ENCODE results near the gene ACOD1. TPM values are rescaled to one million over a fixed set of nuclear protein-coding genes. Genes with fewer than 3 reads are reported as not detected.
A peak's percentile ranks its signal among the peaks of the same experiment; 100 is the strongest.

ACOD1 gene
- polyA plus RNA-seq, 1 donor (not counting 4 experiments of a cell fraction or from before 2014, with no cell fraction given), result not detected

- Histone ChIP-seq H3K9me1 (ENCODE audit: control insufficient read depth, extremely low read depth, insufficient read depth, low read length) (no peaks in the 10 kb centered on the region), H3K4me3 (ENCODE audit: control insufficient read depth in 2 of 3, extremely low read depth in 1 of 3, insufficient read depth in 2 of 3, low read depth in 1 of 3, low read length in 3 of 3) (no peak overlapping the region), H3K36me3 (ENCODE audit: control insufficient read depth in 2 of 2, extremely low read depth in 1 of 2, insufficient read depth in 2 of 2, low read length in 2 of 2) (no peaks in the 10 kb centered on the region), H2AFZ (ENCODE audit: control insufficient read depth, low read length) (no peak overlapping the region), H3K4me1 (ENCODE audit: control insufficient read depth, extremely low read depth, insufficient read depth, low read length) (peaks cover 10% of the 10 kb centered on the region), H3K4me2 (ENCODE audit: control insufficient read depth, extremely low read depth, insufficient read depth, low read depth, low read length) (no peak overlapping the region), H3K79me2 (ENCODE audit: control insufficient read depth, insufficient read depth, low read length) (no peaks in the 10 kb centered on the region), H3K9me3 (ENCODE audit: control insufficient read depth, low read depth, low read length) (no peaks in the 10 kb centered on the region), H4K20me1 (ENCODE audit: control insufficient read depth, extremely low read depth, insufficient read depth, low read length) (no peaks in the 10 kb centered on the region), H3K27me3 (ENCODE audit: control insufficient read depth, extremely low read depth, insufficient read depth, low read length) (no peaks in the 10 kb centered on the region), H3K9ac (ENCODE audit: control insufficient read depth, extremely low read depth, insufficient read depth, low read length) (no peak overlapping the region), H3K27ac (ENCODE audit: control insufficient read depth, insufficient read depth, low read length) (no peak overlapping the region)
- TF ChIP-seq, protein P1, sequence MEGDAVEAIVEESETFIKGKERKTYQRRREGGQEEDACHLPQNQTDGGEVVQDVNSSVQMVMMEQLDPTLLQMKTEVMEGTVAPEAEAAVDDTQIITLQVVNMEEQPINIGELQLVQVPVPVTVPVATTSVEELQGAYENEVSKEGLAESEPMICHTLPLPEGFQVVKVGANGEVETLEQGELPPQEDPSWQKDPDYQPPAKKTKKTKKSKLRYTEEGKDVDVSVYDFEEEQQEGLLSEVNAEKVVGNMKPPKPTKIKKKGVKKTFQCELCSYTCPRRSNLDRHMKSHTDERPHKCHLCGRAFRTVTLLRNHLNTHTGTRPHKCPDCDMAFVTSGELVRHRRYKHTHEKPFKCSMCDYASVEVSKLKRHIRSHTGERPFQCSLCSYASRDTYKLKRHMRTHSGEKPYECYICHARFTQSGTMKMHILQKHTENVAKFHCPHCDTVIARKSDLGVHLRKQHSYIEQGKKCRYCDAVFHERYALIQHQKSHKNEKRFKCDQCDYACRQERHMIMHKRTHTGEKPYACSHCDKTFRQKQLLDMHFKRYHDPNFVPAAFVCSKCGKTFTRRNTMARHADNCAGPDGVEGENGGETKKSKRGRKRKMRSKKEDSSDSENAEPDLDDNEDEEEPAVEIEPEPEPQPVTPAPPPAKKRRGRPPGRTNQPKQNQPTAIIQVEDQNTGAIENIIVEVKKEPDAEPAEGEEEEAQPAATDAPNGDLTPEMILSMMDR (optimal IDR thresholded peaks at IDR 0.05 in 1 of 3, IDR thresholded peaks at IDR 0.05 in 1 of 3, conservative IDR thresholded peaks at IDR 0.05 in 1 of 3; ENCODE audit: extremely low read depth in 1 of 3, insufficient read depth in 2 of 3, low read length in 3 of 3), result no peak
- TF ChIP-seq EZH2 (IDR thresholded peaks at IDR 0.05; ENCODE audit: low read length), result no peak
- peak; percentile 52 for FAIRE-seq
- dilution Hi-C loops (cut with MboI; ENCODE audit: extremely low pct_ligation_motif_present, low sequenced_read_pairs), result no loop called here
- no peak for DNase-seq (ENCODE audit: low read depth, low spot score)
Observed at GRCh38 chr13:76925115-76925514, 23.2 kb upstream of the ACOD1 start.

DNA sequence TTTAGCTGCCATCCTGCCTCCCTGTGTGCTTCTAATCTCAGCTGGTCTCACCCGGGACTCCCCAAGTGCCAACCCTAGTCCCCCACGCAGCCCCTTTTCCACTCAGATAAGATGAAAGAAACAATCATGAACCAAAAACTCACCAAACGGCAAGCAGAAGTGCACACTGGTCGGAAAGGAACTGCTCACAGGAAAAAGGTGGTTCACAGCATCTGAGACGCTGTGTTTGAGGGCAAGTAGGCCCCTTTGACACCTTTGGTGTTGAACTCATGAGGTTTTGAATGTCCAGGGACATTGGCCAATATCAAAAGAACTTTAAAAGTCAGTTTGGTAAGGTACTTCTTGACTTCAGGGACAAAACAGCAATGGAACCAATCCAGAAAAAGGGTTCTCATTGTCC lies 20.4 kb upstream of the ACOD1 start:
- dilution Hi-C loops (cut with MboI; ENCODE audit: extremely low pct_ligation_motif_present, low sequenced_read_pairs), result no loop called here
- H2AFZ ChIP-seq (ENCODE audit: control insufficient read depth, low read length), result no peak overlapping the region
- no peaks in the 10 kb centered on the region for H3K36me3 ChIP-seq (ENCODE audit: control insufficient read depth in 2 of 2, extremely low read depth in 1 of 2, insufficient read depth in 2 of 2, low read length in 2 of 2)
- H3K9me3 ChIP-seq (ENCODE audit: control insufficient read depth, low read depth, low read length), result no peaks in the 10 kb centered on the region
- H3K27ac ChIP-seq (ENCODE audit: control insufficient read depth, insufficient read depth, low read length), result no peak overlapping the region
- H3K27me3 ChIP-seq (ENCODE audit: control insufficient read depth, extremely low read depth, insufficient read depth, low read length), result no peaks in the 10 kb centered on the region
- no peak overlapping the region for H3K4me3 ChIP-seq (ENCODE audit: control insufficient read depth in 2 of 3, extremely low read depth in 1 of 3, insufficient read depth in 2 of 3, low read depth in 1 of 3, low read length in 3 of 3)
- H3K4me2 ChIP-seq (ENCODE audit: control insufficient read depth, extremely low read depth, insufficient read depth, low read depth, low read length), result no peak overlapping the region
- H3K9ac ChIP-seq (ENCODE audit: control insufficient read depth, extremely low read depth, insufficient read depth, low read length), result no peak overlapping the region
- no peaks in the 10 kb centered on the region for H4K20me1 ChIP-seq (ENCODE audit: control insufficient read depth, extremely low read depth, insufficient read depth, low read length)
- H3K4me1 ChIP-seq (ENCODE audit: control insufficient read depth, extremely low read depth, insufficient read depth, low read length), result peaks cover 12% of the 10 kb centered on the region
- no peaks in the 10 kb centered on the region for H3K79me2 ChIP-seq (ENCODE audit: control insufficient read depth, insufficient read depth, low read length)
- no peaks in the 10 kb centered on the region for H3K9me1 ChIP-seq (ENCODE audit: control insufficient read depth, extremely low read depth, insufficient read depth, low read length)
- TF ChIP-seq, protein P1 (optimal IDR thresholded peaks at IDR 0.05 in 1 of 3, IDR thresholded peaks at IDR 0.05 in 1 of 3, conservative IDR thresholded peaks at IDR 0.05 in 1 of 3; ENCODE audit: extremely low read depth in 1 of 3, insufficient read depth in 2 of 3, low read length in 3 of 3), result no peak
- TF ChIP-seq EZH2 (IDR thresholded peaks at IDR 0.05; ENCODE audit: low read length), result no peak
- FAIRE-seq (no peak), DNase-seq (ENCODE audit: low read depth, low spot score) (no peak)

Measured in keratinocyte (primary cell).